CD4-positive, alpha-beta memory T cell (primary cell): ENCODE measurements around the gene FAM131B. TPM values are rescaled to one million over a fixed set of nuclear protein-coding genes. Genes with fewer than 3 reads are reported as not detected.

Source experiments
- CTCF ChIA-PET: fragments of 350-600 bp; sonication (Branson Sonifier 250); formaldehyde crosslinking; loops from one replicate; lab custom pipeline; 2021; ENCODE audit warnings: inconsistent platforms; ENCODE audit not compliant: partially characterized antibody; lab: Charles Lee
- POLR2A ChIA-PET: fragments of 350-600 bp; sonication (Branson Sonifier 250); formaldehyde crosslinking; loops from one replicate; lab custom pipeline; 2021; ENCODE audit not compliant: partially characterized antibody; lab: Charles Lee
- DNase-seq, 5 donors: peaks; one replicate each; pipeline versions ENCODE4 v3.0.0 to v3.0.0-alpha.2; 2020 to 2022; ENCODE audit warnings: mixed read lengths in 1 of 5
- H3K27ac ChIP-seq: one replicate; pipeline ENCODE4 v1.7.0; 2013; ENCODE audit warnings: low read depth, low read length
- H3K27me3 ChIP-seq: 2 replicates; pipeline ENCODE4 v1.7.0; 2013; ENCODE audit warnings: mild to moderate bottlenecking, low read length, moderate library complexity; ENCODE audit not compliant: insufficient read depth
- H3K36me3 ChIP-seq: 2 replicates; pipeline ENCODE4 v1.7.0; 2013; ENCODE audit warnings: mild to moderate bottlenecking, low read length, moderate library complexity; ENCODE audit not compliant: insufficient read depth
- H3K4me1 ChIP-seq: 2 replicates; pipeline ENCODE4 v1.7.0; 2013; ENCODE audit warnings: mild to moderate bottlenecking, low read length, moderate library complexity; ENCODE audit not compliant: insufficient read depth
- H3K4me3 ChIP-seq, 2 donors: one replicate each; pipeline ENCODE4 v1.7.0; 2013; ENCODE audit warnings: low read length in 2 of 2, mild to moderate bottlenecking in 1 of 2
- H3K9me3 ChIP-seq, 2 donors: one replicate each; pipeline ENCODE4 v1.7.0; 2013; ENCODE audit warnings: low read length in 2 of 2, control low read depth in 1 of 2; ENCODE audit not compliant: control insufficient read depth in 1 of 2
- H3K27ac Mint-ChIP-seq, 7 donors: one replicate each; pipeline ENCODE4 v1.8.0; 2020 to 2021; ENCODE audit warnings: mixed read lengths in 7 of 7, mild to moderate bottlenecking in 6 of 7, inconsistent platforms in 3 of 7, moderate library complexity in 3 of 7
- H3K27me3 Mint-ChIP-seq, 2 donors: one replicate each; pipeline ENCODE4 v1.8.0; 2020 to 2021; ENCODE audit warnings: mixed read lengths in 2 of 2
- H3K36me3 Mint-ChIP-seq, 2 donors: one replicate each; pipeline ENCODE4 v1.8.0; 2020 to 2021; ENCODE audit warnings: mixed read lengths in 2 of 2, inconsistent platforms in 1 of 2, mild to moderate bottlenecking in 1 of 2
- H3K4me1 Mint-ChIP-seq, 4 donors: one replicate each; pipeline ENCODE4 v1.8.0; 2020 to 2021; ENCODE audit warnings: mixed read lengths in 4 of 4, mild to moderate bottlenecking in 1 of 4
- H3K4me3 Mint-ChIP-seq, 8 donors: one replicate each; pipeline ENCODE4 v1.8.0; 2020 to 2021; ENCODE audit warnings: mixed read lengths in 8 of 8, mild to moderate bottlenecking in 7 of 8, moderate library complexity in 6 of 8, inconsistent platforms in 3 of 8
- H3K9me3 Mint-ChIP-seq, 8 donors: one replicate each; pipeline ENCODE4 v1.8.0; 2020 to 2021; ENCODE audit warnings: mixed read lengths in 8 of 8, mild to moderate bottlenecking in 5 of 8, inconsistent platforms in 3 of 8, moderate library complexity in 1 of 8
- intact Hi-C: fragments of 100-400 bp; cut with micrococcal nuclease; formaldehyde crosslinking; loops from one replicate; pipeline ENCODE4 v1.15.1; 2023
- polyA plus RNA-seq, 2 donors: library from polyadenylated mRNA; unstranded; fragments of 300-500 nt; fragmentation: Illumina TruSeq; gene quantifications; one replicate each; pipeline ENCODE4 v1.2.3, GENCODE V29; 2021
- total RNA-seq, 2 experiments: library from RNA; stranded (reverse); gene quantifications; one replicate each; pipeline ENCODE4 v1.2.3, GENCODE V29; 2021

FAM131B gene
- total and polyA plus RNA-seq, 4 experiments from 2014 or later = 0.61 to 0.97 TPM; not detected in 2

DNA sequence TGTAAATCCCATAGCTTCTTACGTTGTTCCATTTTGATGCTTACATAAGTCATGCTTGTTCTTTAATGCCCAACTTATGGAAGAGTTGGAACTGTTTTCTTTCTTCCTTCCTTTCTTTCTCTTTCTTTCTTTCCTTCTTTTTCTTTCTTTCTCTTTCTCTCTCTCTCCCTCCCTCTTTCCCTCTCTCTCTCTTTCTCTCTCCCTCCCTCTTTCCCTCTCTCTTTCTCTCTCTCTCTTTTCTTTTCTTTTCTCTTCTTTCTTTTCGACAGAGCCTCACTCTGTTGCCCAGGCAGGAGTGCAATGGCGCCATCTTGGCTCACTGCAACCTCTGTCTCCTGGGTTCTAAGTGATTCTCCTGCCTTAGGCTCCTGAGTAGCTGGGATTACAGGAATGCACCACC, 18.9 kb downstream of the FAM131B start:
- H3K27me3 Mint-ChIP-seq = peaks cover 1 to 17% of the 10 kb centered on the region in 2 donors
- ChIA-PET POLR2A (interaction anchor here (1.0 kb wide), 1 partner anchor 12 kb away, joined by 3 read pairs; no protein-coding TSS in a partner anchor), CTCF (interaction anchor here (0.8 to 2.0 kb wide), 5 partner anchors 32 to 103 kb away, joined by 3 to 6 read pairs (median 5); no protein-coding TSS in a partner anchor)
- no peaks in the 10 kb centered on the region for H3K36me3 Mint-ChIP-seq
- no peaks in the 10 kb centered on the region for H3K9me3 ChIP-seq
- no peak overlapping the region for H3K4me3 Mint-ChIP-seq
- H3K4me1 Mint-ChIP-seq = peaks cover 5 to 9% (median 7%) of the 10 kb centered on the region in 4 donors
- H3K27ac Mint-ChIP-seq = no peak overlapping the region
- no peaks in the 10 kb centered on the region for H3K36me3 ChIP-seq
- intact Hi-C loops = no loop called here
- H3K4me1 ChIP-seq = peaks cover 4% of the 10 kb centered on the region
- no peaks in the 10 kb centered on the region for H3K27me3 ChIP-seq
- H3K27ac ChIP-seq = no peak overlapping the region
- no peak overlapping the region for H3K4me3 ChIP-seq
- no peaks in the 10 kb centered on the region for H3K9me3 Mint-ChIP-seq
- DNase-seq = no peak

DNA sequence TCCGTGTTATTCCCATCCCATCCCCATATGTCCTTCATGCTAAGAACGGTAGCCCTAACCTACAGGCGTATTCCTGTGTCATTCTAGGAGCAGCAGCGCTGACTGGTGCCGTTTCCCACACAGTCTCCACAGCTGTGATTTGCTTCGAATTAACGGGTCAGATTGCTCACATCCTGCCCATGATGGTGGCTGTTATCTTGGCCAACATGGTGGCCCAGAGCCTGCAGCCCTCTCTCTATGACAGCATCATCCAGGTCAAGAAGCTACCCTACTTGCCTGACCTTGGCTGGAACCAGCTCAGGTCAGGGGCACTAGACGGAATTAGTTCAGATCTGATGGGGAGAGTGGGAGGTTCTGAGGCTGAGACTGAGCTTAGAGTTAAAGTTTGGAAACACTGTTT, 20.7 kb downstream of the FAM131B start:
- no peaks in the 10 kb centered on the region for H3K9me3 ChIP-seq
- no peak for DNase-seq
- Mint-ChIP-seq H3K4me3 (no peak overlapping the region), H3K4me1 (peaks cover 5 to 9% (median 8%) of the 10 kb centered on the region in 4 donors), H3K36me3 (no peaks in the 10 kb centered on the region), H3K9me3 (no peaks in the 10 kb centered on the region), H3K27me3 (peaks cover 6 to 22% of the 10 kb centered on the region in 2 donors), H3K27ac (no peak overlapping the region)
- H3K36me3 ChIP-seq = no peaks in the 10 kb centered on the region
- POLR2A ChIA-PET = no interaction called here
- CTCF ChIA-PET = interaction anchor here (0.9 to 1.3 kb wide), 4 partner anchors 8 to 75 kb away, joined by 3 to 5 read pairs (median 4); no protein-coding TSS in a partner anchor
- peaks cover 4% of the 10 kb centered on the region for H3K4me1 ChIP-seq
- intact Hi-C loops = no loop called here
- no peaks in the 10 kb centered on the region for H3K27me3 ChIP-seq
- H3K4me3 ChIP-seq = no peak overlapping the region
- H3K27ac ChIP-seq = no peak overlapping the region

DNA sequence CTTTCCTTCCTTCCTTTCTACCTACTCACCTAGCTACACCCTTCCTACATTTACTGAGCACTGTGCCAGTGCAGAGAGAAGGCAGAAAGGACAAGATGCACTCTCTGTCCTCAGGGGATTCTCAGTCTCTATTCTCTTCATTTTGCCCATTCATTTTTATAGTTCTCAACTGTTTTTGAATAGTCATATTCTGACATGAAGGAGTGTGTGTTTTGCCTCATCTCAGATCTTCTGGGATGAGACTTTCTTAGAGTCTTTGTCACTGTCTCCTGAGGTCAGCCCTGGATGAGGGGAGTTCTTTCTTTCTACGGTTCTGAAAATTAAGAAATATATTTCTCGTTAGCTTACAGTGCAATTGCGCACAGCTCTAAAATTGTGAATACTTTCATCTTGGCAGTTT, 25.3 kb downstream of the FAM131B start:
- H3K36me3 ChIP-seq = no peaks in the 10 kb centered on the region
- no peak overlapping the region for H3K27ac ChIP-seq
- intact Hi-C loops = no loop called here
- H3K4me1 ChIP-seq = no peaks in the 10 kb centered on the region
- H3K36me3 Mint-ChIP-seq = no peaks in the 10 kb centered on the region
- H3K27me3 ChIP-seq = no peaks in the 10 kb centered on the region
- H3K27ac Mint-ChIP-seq = no peak overlapping the region
- CTCF ChIA-PET = interaction anchor here (0.5 to 4.9 kb wide), 11 partner anchors 9 to 1361 kb away, joined by 3 to 32 read pairs (median 6); no protein-coding TSS in a partner anchor
- peaks cover 12 to 23% of the 10 kb centered on the region in 2 donors for H3K27me3 Mint-ChIP-seq
- peaks cover 0 to 2% (median 0%) of the 10 kb centered on the region in 4 donors for H3K4me1 Mint-ChIP-seq
- DNase-seq = no peak
- POLR2A ChIA-PET = interaction anchor here (0.8 to 1.5 kb wide), 2 partner anchors 70 to 114 kb away, joined by 4 to 6 read pairs; partner anchors contain the start of gene EPHA1
- H3K9me3 Mint-ChIP-seq = no peaks in the 10 kb centered on the region
- no peak overlapping the region for H3K4me3 ChIP-seq
- no peak overlapping the region for H3K4me3 Mint-ChIP-seq
- no peaks in the 10 kb centered on the region for H3K9me3 ChIP-seq

DNA sequence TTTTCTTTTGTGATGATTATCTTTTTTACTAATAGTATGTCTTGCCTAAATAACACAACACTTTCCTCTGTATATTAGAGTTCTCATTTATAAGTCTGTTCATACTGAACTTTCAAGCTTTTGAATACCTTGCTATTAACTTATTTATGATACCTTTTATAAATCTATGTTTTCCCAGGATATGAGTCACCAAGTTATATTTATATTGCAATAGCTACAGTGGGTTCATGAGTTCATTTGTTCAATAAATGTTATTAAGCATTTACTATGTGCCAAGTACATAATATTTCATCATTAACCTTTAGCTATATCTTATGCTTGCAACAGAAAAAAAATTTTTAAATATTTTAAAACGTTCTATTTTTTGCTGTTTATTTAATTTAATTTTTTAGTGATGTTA, 28.3 kb downstream of the FAM131B start:
- H3K4me1 ChIP-seq = no peaks in the 10 kb centered on the region
- POLR2A ChIA-PET = no interaction called here

DNA sequence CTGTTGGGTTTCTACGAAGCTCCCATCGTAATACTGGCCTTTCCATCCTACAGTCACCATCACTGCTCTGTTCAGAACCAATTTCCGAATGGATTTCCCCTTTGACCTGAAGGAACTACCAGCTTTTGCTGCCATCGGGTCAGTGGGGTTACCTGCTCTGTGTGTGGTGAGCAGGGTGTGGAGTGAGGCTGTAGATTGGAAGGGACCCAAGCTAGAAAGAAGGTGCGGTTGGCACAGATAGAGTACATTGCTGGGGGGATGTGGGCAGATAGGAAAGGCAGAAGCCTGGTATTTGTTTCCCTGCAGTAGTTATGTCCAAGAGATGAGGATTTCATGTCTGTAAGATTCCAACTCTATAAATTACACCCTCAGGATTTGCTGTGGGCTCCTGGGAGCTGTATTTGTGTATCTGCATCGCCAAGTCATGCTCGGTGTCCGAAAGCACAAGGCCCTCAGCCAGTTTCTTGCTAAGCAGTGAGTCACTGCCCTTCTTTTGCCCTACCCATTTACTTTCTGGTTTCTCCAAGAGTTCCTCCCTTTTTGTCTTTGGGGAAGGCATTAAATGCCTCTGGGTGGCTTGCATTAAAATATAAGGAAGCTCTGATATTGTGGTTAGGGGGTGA, 31.2 kb downstream of the FAM131B start:
- Histone ChIP-seq H3K27ac (no peak overlapping the region), H3K9me3 (no peaks in the 10 kb centered on the region), H3K27me3 (no peaks in the 10 kb centered on the region), H3K36me3 (no peaks in the 10 kb centered on the region), H3K4me3 (no peak overlapping the region), H3K4me1 (no peaks in the 10 kb centered on the region)
- H3K36me3 Mint-ChIP-seq = no peaks in the 10 kb centered on the region
- peaks cover 4 to 7% of the 10 kb centered on the region in 2 donors for H3K27me3 Mint-ChIP-seq
- ChIA-PET POLR2A (no interaction called here), CTCF (interaction anchor here (1.0 to 2.4 kb wide), 3 partner anchors 14 to 91 kb away, joined by 4 to 9 read pairs (median 4); no protein-coding TSS in a partner anchor)
- H3K4me1 Mint-ChIP-seq = peaks cover 0 to 1% (median 0%) of the 10 kb centered on the region in 4 donors
- H3K9me3 Mint-ChIP-seq = no peaks in the 10 kb centered on the region
- intact Hi-C loops = no loop called here
- no peak overlapping the region for H3K4me3 Mint-ChIP-seq
- H3K27ac Mint-ChIP-seq = peak overlapping the region in 1 of 7 donors; percentile 43
- DNase-seq = no peak

More for the DNA sequence above, 28.3 kb downstream of the FAM131B start:
- DNase-seq = no peak
- CTCF ChIA-PET = interaction anchor here (0.6 to 4.9 kb wide), 8 partner anchors 11 to 119 kb away, joined by 3 to 32 read pairs (median 4); no protein-coding TSS in a partner anchor
- Histone ChIP-seq H3K4me3 (no peak overlapping the region), H3K27ac (no peak overlapping the region), H3K27me3 (no peaks in the 10 kb centered on the region), H3K36me3 (no peaks in the 10 kb centered on the region), H3K9me3 (no peaks in the 10 kb centered on the region)
- Mint-ChIP-seq H3K36me3 (no peaks in the 10 kb centered on the region), H3K4me1 (peaks cover 0 to 4% (median 0%) of the 10 kb centered on the region in 4 donors), H3K9me3 (no peaks in the 10 kb centered on the region), H3K4me3 (no peak overlapping the region), H3K27ac (no peak overlapping the region), H3K27me3 (peaks cover 12 to 17% of the 10 kb centered on the region in 2 donors)
- intact Hi-C loops = no loop called here

DNA sequence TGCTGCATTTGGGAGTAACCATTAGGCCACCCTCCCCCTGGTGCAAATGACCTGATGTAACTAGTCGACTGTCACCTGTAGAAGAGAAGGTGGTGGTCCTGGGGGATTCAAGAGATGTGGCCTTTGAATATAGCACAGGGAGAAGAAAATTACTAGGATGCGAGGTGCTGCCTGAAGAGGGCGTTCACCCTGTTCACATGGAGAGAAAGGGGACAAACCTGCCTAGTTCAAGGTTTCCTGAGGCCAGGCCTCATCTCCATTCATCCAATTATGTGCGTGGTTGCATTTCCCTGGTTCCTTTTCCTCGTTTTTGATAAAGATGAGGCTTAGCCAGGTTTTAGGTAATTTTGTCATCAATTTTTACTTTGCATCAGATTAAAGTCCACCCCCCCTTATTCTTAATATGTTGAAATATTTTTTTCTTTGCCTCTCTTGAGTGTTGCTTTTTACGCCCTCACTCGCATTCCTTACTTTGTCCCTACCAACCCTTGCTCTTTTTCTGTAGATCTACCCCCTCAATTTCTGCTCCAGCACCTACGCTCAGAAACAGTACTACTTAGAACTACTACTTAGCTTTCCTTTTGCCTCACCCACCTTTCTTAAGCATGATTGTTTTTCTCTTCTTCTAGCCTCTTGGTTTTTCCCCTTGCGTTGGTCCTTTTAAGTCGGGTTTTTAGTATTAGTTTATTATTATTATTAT, 32.9 kb downstream of the FAM131B start:
- intact Hi-C loops = no loop called here
- H3K36me3 Mint-ChIP-seq = no peaks in the 10 kb centered on the region
- POLR2A ChIA-PET = no interaction called here

DNA sequence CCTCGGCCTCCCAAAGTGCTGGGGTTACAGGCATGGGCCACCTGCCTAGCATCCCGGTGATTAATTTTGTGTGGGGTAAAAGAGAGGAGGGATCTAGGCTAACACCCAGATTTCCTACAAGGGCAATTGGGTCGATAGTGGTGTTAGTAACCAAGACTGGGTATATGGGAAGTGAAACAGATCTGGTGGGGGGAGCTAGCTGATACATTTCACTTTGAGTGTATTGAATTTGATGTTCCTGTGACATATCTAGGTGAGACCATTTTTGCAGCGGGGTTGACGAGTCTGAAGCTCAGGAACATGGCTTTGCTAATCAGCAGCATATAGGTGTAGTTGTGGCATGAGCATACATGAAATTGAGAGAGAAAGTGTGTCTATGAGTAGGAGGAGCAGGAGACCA, 34.6 kb downstream of the FAM131B start:
- Histone ChIP-seq H3K4me1 (no peaks in the 10 kb centered on the region), H3K27ac (no peak overlapping the region), H3K4me3 (no peak overlapping the region), H3K36me3 (no peaks in the 10 kb centered on the region), H3K9me3 (no peaks in the 10 kb centered on the region), H3K27me3 (no peaks in the 10 kb centered on the region)
- Mint-ChIP-seq H3K36me3 (no peaks in the 10 kb centered on the region), H3K9me3 (no peaks in the 10 kb centered on the region), H3K27ac (peak overlapping the region in 2 of 7 donors; percentile 0 to 8), H3K4me3 (no peak overlapping the region), H3K4me1 (peaks cover 8 to 12% (median 9%) of the 10 kb centered on the region in 4 donors), H3K27me3 (no peaks in the 10 kb centered on the region)
- CTCF ChIA-PET = interaction anchor here (1.1 to 1.3 kb wide), 4 partner anchors 17 to 52 kb away, joined by 3 to 4 read pairs (median 3); no protein-coding TSS in a partner anchor
- no peak for DNase-seq
- intact Hi-C loops = no loop called here
- POLR2A ChIA-PET = no interaction called here

More for the DNA sequence above, 32.9 kb downstream of the FAM131B start:
- H3K36me3 ChIP-seq = no peaks in the 10 kb centered on the region
- H3K27me3 Mint-ChIP-seq = peaks cover 0 to 4% of the 10 kb centered on the region in 2 donors
- no peaks in the 10 kb centered on the region for H3K9me3 ChIP-seq
- H3K4me3 ChIP-seq = no peak overlapping the region
- DNase-seq = no peak
- no peak overlapping the region for H3K27ac Mint-ChIP-seq
- CTCF ChIA-PET = interaction anchor here (0.5 to 2.4 kb wide), 5 partner anchors 16 to 89 kb away, joined by 3 to 9 read pairs (median 4); partner anchors contain the start of gene EPHA1
- H3K4me3 Mint-ChIP-seq = no peak overlapping the region
- H3K27ac ChIP-seq = no peak overlapping the region
- H3K4me1 Mint-ChIP-seq = peaks cover 8 to 12% (median 9%) of the 10 kb centered on the region in 4 donors
- H3K27me3 ChIP-seq = no peaks in the 10 kb centered on the region
- H3K9me3 Mint-ChIP-seq = no peaks in the 10 kb centered on the region
- H3K4me1 ChIP-seq = no peaks in the 10 kb centered on the region
